Kidney (tissue), 14 donors: ENCODE results near the gene KCP. TPM values are rescaled to one million over a fixed set of nuclear protein-coding genes. Genes with fewer than 3 reads are reported as not detected.

ENCODE experiments used
- DNase-seq, 5 donors: peaks; one replicate each; pipeline ENCODE4 v3.0.0-alpha.2; 2013 to 2020
- FAIRE-seq: peaks from 2 replicates; lab custom pipeline; 2012; peaks lifted over from hg19 to GRCh38; lab: Jason Lieb, UNC
- H3K27ac ChIP-seq, 2 donors: one replicate each; pipeline ENCODE4 v1.7.0; 2013; ENCODE audit warnings: low read depth in 2 of 2, low read length in 2 of 2, inconsistent platforms in 1 of 2
- H3K27me3 ChIP-seq: one replicate; pipeline ENCODE4 v1.7.1; 2013; ENCODE audit warnings: low read length, inconsistent platforms; ENCODE audit not compliant: control insufficient read depth, insufficient read depth
- H3K36me3 ChIP-seq, 3 donors: one replicate each; pipeline versions ENCODE4 v1.7.0 to v1.7.1; 2013; ENCODE audit warnings: low read length in 3 of 3, control low read depth in 1 of 3, inconsistent platforms in 1 of 3; ENCODE audit not compliant: insufficient read depth in 3 of 3, control insufficient read depth in 2 of 3
- H3K4me1 ChIP-seq, 3 donors: one replicate each; pipeline versions ENCODE4 v1.7.0 to v1.7.1; 2013; ENCODE audit warnings: low read length in 3 of 3, inconsistent platforms in 1 of 3, low read depth in 1 of 3; ENCODE audit not compliant: control insufficient read depth in 2 of 3, insufficient read depth in 2 of 3
- H3K4me3 ChIP-seq, 3 donors: one replicate each; pipeline versions ENCODE4 v1.7.0 to v1.8.1; 2013; ENCODE audit warnings: low read length in 3 of 3, control low read depth in 1 of 3, inconsistent platforms in 1 of 3
- H3K9ac ChIP-seq, 3 donors: one replicate each; pipeline versions ENCODE4 v1.7.0 to v1.7.1; 2013; ENCODE audit warnings: low read length in 3 of 3, control low read depth in 1 of 3, inconsistent platforms in 1 of 3
- H3K9me3 ChIP-seq, 3 donors: one replicate each; pipeline versions ENCODE4 v1.7.0 to v1.7.1; 2013; ENCODE audit warnings: low read length in 3 of 3, control low read depth in 1 of 3, inconsistent platforms in 1 of 3; ENCODE audit not compliant: control insufficient read depth in 2 of 3, insufficient read depth in 1 of 3
- intact Hi-C: fragments of 100-400 bp; cut with DNase I; formaldehyde crosslinking; loops from one replicate; pipeline ENCODE4 v1.11.1; 2022
- polyA plus RNA-seq: library from polyadenylated mRNA; stranded (reverse); fragments of 350-450 nt; fragmentation: Illumina TruSeq; extraction: RNeasy Lipid Tissue Mini Kit (QIAGEN cat#74804); gene quantifications from one replicate; pipeline ENCODE4 v1.2.3, GENCODE V29; 2014; ENCODE audit warnings: low read depth, low replicate concordance; ENCODE audit not compliant: insufficient read depth
- total RNA-seq: library from RNA; stranded (reverse); fragmentation: NEBNext Ultra II Directional; extraction: Animal tissue kit (Norgen Biotek cat#: 25700); gene quantifications from one replicate; pipeline ENCODE4 v1.2.1, GENCODE V29; 2021
- TF ChIP-seq, protein P1 (sequence below): IDR thresholded peaks from 3 replicates; pipeline ENCODE4 v1.5.1; 2012; ENCODE audit warnings: mild to moderate bottlenecking, moderate library complexity, borderline replicate concordance; ENCODE audit not compliant: insufficient read depth; ENCODE audit errors: extremely low read depth
- donor health status: control.
- donor health status: control.
- donor health status: control.
- donor health status: control.
- donor health status: control.
- donor health status: DM: yes; HTN: yes; CAD: no.
- donor health status: Normal renal cell carcinoma (clear cell type).

The KCP gene
- total and polyA plus RNA-seq, 2 donors from 2014 or later: 7.7 to 44.6 TPM

DNA sequence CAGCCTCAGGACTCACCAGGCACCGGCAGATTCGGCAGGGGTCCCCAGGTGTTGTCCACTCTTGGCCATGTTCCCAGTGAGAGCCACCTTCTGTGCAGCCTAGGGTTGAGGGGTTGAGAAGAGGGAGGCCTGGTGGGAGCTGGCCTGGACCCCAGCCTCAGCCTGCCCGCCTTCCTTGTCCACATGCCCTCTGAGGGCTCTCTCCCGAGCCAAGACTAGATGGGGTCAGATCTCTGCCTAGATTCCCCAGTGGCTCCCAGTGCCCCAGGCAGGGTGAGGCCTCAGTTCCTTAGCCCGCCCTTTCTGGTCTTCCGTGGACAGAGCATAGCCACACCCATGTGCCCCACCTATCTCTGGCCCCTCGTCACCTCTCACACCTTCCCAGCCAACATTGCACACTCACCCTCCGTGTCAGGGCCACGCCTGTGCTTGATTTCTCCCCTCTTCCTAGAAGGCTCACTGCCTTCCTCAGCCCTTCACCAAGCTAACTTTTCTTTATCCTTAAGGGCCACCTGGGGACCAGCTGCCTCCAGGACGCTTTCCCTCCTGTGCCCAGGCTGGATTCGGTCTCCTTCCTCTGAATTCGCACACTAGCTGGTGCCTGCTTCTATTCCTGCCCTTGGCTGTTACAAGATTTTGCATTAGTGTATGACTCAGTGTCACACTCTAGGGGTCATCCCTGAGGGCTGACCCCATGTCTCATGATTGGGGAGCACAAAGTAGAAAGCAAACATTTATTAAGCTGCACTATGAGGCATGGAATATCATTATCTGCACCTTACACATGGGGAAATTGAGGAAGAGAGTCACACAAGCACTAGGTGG is 7.5 kb downstream of the KCP start:
- Histone ChIP-seq H3K36me3 (peaks cover 0 to 4% (median 0%) of the 10 kb centered on the region in 3 donors), H3K9me3 (peaks cover 0 to 5% (median 0%) of the 10 kb centered on the region in 3 donors), H3K27me3 (no peaks in the 10 kb centered on the region), H3K4me1 (no peaks in the 10 kb centered on the region), H3K27ac (no peak overlapping the region), H3K9ac (no peak overlapping the region), H3K4me3 (no peak overlapping the region)
- FAIRE-seq (no peak), DNase-seq (no peak)
- intact Hi-C loops: no loop called here
- TF ChIP-seq, protein P1, sequence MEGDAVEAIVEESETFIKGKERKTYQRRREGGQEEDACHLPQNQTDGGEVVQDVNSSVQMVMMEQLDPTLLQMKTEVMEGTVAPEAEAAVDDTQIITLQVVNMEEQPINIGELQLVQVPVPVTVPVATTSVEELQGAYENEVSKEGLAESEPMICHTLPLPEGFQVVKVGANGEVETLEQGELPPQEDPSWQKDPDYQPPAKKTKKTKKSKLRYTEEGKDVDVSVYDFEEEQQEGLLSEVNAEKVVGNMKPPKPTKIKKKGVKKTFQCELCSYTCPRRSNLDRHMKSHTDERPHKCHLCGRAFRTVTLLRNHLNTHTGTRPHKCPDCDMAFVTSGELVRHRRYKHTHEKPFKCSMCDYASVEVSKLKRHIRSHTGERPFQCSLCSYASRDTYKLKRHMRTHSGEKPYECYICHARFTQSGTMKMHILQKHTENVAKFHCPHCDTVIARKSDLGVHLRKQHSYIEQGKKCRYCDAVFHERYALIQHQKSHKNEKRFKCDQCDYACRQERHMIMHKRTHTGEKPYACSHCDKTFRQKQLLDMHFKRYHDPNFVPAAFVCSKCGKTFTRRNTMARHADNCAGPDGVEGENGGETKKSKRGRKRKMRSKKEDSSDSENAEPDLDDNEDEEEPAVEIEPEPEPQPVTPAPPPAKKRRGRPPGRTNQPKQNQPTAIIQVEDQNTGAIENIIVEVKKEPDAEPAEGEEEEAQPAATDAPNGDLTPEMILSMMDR: no peak

- FAIRE-seq (no peak), DNase-seq (no peak)
- TF ChIP-seq, protein P1: no peak
- Histone ChIP-seq H3K4me1 (no peaks in the 10 kb centered on the region), H3K9ac (no peak overlapping the region), H3K4me3 (no peak overlapping the region), H3K36me3 (no peaks in the 10 kb centered on the region), H3K27ac (no peak overlapping the region), H3K27me3 (no peaks in the 10 kb centered on the region), H3K9me3 (peaks cover 0 to 5% (median 0%) of the 10 kb centered on the region in 3 donors)
- intact Hi-C loops: no loop called here
Measured at GRCh38 chr7:128900237-128900636, 10.3 kb downstream of the KCP start.

GRCh38 chr7:128899392-128899791 is 11.1 kb downstream of the KCP start:
- H3K4me1 ChIP-seq: no peaks in the 10 kb centered on the region
- H3K27ac ChIP-seq: no peak overlapping the region
- H3K9ac ChIP-seq: no peak overlapping the region
- TF ChIP-seq, protein P1: no peak
- FAIRE-seq (no peak), DNase-seq (no peak)
- H3K36me3 ChIP-seq: no peaks in the 10 kb centered on the region
- H3K27me3 ChIP-seq: no peaks in the 10 kb centered on the region
- intact Hi-C loops: no loop called here
- H3K9me3 ChIP-seq: peaks cover 0 to 5% (median 0%) of the 10 kb centered on the region in 3 donors
- H3K4me3 ChIP-seq: no peak overlapping the region
